GM12875 (cell line): ENCODE measurements around the gene TMEM81.

ENCODE experiments used
- H3K4me3 ChIP-seq: one replicate; pipeline ENCODE4 v1.5.1; 2011; ENCODE audit warnings: low read depth, low read length, control low read depth
- TF ChIP-seq, protein P1 (sequence below): IDR thresholded peaks from 2 replicates; pipeline ENCODE4 v1.5.1; 2011; ENCODE audit warnings: low read depth, mild to moderate bottlenecking, control low read depth, inconsistent platforms, low read length, moderate library complexity, borderline replicate concordance; ENCODE audit not compliant: insufficient read depth

Gene TMEM81

DNA sequence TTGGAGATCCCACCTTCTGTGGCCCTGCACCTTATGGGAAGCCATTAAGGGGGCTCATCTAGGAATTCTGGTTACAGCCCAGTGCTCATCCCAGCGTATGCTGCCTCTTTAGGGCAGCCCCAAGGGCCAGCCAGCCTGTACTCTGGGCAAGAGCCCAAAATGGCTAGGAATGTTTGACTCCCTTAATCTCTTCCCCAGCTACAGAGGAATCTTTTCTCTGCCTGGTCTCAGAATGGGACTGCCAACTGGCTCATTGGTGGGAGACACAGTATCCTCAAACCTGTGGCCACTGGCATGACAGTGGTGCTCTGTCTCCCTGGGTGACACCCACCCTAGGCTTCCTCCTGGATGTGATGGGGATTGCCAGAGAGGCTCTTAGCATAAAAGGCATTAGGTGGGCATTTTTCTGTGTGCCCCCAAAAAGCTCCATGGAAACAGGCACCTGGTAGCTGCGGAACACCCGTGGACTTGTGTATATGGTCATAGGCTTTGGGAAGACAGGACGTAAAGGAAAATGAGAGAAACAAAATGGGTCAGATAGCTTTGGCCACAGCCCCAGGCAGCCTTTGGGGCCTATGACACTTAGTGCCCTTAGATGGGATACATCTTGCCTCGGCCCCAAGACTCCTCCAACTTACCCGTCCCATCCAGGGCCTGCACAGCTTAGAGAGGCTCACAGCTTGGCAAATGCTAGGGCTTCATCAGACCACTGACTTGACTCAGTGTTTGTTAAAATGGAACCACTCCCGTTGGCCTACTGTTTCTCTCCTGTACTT, 6.9 kb downstream of the TMEM81 start:
- H3K4me3 ChIP-seq, result no peak overlapping the region

DNA sequence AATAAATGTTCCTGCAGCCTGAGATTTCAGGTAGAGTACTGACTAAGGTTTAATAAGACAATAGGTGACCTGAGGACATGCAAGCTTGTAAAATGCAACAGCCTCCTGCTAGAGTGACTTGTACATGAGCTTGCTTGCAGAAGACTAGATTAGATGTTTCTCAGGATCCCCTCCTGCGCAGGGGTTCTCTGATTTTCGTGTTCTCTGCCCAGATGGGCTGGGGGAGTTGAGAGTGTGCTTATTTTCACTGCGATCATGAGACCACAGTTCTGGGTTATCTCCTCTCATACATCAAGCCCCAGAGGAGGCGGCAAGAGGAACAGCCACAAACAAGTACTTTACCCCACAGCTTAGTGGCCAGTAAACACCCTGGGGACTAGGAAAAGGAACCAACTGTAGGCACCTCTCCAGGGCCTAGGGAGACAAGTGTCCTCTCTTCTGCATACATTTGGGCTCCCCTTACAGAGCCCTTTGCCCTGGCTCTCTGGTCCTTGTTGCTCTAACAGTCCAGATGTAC, 8.0 kb downstream of the TMEM81 start:
- TF ChIP-seq, protein P1, sequence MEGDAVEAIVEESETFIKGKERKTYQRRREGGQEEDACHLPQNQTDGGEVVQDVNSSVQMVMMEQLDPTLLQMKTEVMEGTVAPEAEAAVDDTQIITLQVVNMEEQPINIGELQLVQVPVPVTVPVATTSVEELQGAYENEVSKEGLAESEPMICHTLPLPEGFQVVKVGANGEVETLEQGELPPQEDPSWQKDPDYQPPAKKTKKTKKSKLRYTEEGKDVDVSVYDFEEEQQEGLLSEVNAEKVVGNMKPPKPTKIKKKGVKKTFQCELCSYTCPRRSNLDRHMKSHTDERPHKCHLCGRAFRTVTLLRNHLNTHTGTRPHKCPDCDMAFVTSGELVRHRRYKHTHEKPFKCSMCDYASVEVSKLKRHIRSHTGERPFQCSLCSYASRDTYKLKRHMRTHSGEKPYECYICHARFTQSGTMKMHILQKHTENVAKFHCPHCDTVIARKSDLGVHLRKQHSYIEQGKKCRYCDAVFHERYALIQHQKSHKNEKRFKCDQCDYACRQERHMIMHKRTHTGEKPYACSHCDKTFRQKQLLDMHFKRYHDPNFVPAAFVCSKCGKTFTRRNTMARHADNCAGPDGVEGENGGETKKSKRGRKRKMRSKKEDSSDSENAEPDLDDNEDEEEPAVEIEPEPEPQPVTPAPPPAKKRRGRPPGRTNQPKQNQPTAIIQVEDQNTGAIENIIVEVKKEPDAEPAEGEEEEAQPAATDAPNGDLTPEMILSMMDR, result no peak
- no peak overlapping the region for H3K4me3 ChIP-seq

More for the DNA sequence above, 6.9 kb downstream of the TMEM81 start:
- TF ChIP-seq, protein P1, result no peak

GRCh38 chr1:205075642-205076155, 8.6 kb downstream of the TMEM81 start:
- TF ChIP-seq, protein P1, result no peak
- H3K4me3 ChIP-seq, result no peak overlapping the region

DNA sequence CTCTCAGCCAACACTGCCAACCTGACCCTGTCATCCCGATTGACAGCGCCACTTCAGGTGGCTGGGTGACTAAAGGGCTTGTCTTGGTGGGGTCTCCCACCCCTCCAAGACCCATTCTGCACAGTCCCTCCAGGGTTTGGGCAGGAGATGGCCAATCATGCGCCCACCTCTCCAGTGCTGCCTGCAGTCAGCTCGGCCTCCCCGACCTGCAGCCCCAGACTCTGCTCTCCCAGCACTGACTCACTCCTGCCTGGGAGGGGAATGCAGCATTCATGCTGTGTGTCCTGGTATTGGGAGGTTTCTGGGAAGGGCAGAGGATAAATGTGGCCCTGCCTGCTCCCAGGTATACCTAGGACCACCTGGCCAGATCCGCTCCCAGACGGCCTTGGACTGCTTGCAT, 9.7 kb downstream of the TMEM81 start:
- H3K4me3 ChIP-seq, result no peak overlapping the region
- TF ChIP-seq, protein P1, result no peak

DNA sequence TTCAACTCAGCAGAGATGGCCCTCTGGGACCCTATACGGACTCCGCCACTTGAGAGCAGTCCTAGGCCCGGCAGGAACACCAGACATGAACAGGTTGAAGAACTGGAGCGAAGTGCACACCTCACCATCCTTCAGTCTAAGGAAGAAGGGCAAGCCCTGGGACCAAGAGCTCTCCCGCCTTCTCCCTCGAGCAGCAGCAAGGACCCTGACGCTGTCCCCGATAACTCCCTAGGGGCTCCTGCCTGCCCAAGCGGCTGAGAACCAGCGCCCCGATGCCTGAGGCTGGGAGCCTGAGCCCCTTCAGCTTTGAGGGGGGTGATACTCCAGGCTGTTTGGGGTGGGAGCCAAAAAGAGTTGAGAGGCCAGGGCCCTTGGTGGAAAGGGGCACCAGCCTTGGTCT, 10.2 kb downstream of the TMEM81 start:
- H3K4me3 ChIP-seq, result no peak overlapping the region
- TF ChIP-seq, protein P1, result no peak

- TF ChIP-seq, protein P1, result no peak
- H3K4me3 ChIP-seq, result no peak overlapping the region
Observed at GRCh38 chr1:205073511-205073910, 10.7 kb downstream of the TMEM81 start.

GRCh38 chr1:205072881-205073280, 11.4 kb downstream of the TMEM81 start:
- TF ChIP-seq, protein P1, result no peak
- no peak overlapping the region for H3K4me3 ChIP-seq
